HG03520 (cell line): ENCODE results near the gene PNMA8B.
"Not testable (repeated sequence)": the region's sequence is repeated elsewhere in the genome, so short reads cannot be mapped to it uniquely, and the experiment has no call there.

ENCODE experiments used
- ATAC-seq: cut with Tn5 transposase; IDR thresholded peaks from one replicate; pipeline ENCODE4 v1.9.1; 2021; ENCODE audit warnings: mild to moderate bottlenecking, moderate library complexity; ENCODE audit not compliant: unreplicated experiment

The PNMA8B gene

GRCh38 chr19:46514589-46515289, 19.1 kb upstream of the PNMA8B start:
- ATAC-seq, result no peak

DNA sequence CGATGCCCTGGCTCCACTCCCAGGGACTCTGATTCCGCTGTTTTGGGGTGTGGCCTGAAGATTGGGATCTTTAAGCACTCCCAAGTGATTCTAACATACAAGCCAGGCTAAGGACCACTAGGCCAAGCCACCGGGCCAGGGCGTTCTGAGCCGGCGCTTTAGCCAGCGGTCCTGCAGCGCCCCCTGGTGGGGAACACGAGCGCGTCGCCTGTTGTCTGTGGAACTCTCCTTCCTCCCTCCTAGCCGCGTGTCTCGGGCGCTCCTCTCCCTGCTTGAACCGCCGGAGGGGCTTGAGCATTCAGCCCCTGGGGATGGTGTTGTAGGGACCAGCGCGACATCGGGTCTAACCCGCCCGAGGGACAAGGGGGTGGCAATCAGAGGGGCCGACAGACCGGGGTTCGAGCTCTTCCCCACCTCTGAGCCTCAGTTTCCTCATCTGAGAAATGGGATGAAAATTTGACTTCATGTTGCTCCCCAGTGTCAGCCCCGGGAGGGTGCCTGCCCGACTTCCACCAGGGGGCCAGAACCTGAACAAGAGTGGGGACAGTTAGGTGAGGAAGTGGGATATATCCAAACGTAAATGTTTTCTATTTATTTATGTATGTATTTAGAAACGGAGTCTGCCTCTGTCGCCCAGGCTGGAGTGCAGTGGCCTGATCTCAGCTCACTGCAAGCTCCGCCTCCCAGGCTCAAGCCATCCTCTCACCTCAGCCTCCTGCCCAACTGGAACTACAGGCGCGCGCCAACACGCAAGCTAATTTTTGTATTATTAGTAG, 18.0 kb upstream of the PNMA8B start:
- ATAC-seq, result no peak

DNA sequence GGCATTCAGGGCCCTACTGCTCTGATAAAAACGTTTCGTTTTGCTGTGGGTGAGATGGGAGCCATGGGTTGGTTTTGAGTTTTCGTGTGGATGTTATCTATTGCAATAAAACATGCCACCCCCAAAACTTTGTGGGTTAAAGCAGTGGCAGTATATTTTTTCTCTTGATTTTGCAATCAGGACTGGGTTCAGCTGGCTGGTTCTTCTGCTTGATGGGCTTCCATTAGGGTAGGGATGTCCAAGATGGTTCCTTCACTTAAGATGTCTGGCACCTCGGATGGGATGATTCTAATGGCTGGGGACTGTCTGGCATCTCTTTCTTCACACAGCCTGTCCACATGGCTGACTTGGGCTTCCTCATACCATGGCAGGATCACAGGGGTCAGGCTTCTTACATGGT, 15.6 kb upstream of the PNMA8B start:
- ATAC-seq, result no peak

DNA sequence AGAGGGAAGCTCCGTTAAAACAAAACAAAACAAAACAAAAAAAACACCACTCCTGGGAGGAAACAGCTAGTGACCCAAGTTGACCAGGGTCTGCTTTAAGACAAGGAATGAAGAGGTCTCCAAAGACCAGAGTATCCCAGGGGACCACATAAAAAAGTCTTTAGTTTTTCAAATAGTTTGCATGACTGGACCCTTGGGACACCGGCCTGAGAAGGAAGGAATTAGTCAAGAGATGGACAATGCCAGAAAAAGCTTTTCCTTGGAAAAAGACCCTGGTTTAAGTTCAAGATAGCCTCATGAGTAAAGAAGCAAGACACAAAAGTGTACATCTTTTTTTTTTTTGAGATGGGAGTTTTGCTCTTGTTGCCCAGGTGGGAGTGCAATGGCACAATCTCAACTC, 12.5 kb upstream of the PNMA8B start:
- ATAC-seq, result no peak

GRCh38 chr19:46503848-46504453, 8.3 kb upstream of the PNMA8B start:
- ATAC-seq, result no peak

- no peak for ATAC-seq
Measured at GRCh38 chr19:46502891-46503290, 7.2 kb upstream of the PNMA8B start.

DNA sequence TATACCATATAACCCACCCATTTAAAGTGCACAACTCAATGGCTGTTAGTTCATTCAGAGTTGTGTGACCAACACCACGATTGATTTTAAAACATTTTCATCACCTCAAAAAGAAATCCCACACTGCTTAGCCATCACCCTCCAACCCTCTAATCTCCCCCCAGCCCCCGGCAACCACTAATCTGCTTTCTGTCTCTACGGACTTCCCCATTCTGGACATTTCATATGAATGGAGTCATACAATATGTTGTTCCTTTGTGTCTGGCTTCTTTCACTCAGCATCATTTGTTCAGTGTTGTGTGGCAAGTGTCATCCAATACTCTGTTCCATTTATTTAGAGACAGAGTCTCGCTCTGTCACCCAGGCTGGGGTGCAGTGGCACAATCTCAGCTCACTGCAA, 4.0 kb upstream of the PNMA8B start:
- ATAC-seq, result no peak

DNA sequence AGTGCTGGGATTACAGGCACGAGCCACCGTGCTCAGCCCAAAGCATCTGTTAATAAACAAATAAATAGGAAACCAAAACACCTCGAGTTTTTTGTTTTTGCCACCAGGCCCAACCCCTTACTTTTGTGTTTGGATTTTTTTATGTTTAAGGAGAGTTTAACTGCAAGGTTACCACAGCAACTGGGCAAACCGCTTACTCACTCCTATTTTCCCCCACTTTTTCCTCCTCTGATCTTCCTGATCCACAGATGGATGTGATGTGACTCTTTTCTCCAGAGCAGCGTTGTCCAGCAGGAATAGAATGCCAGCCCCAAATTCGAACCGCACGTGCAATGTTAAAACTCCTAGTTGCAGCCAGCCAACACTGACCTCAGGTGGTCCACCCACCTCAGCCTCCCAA, 2.1 kb upstream of the PNMA8B start:
- no peak for ATAC-seq

GRCh38 chr19:46496886-46497285, 1.2 kb upstream of the PNMA8B start:
- ATAC-seq, result not testable (repeated sequence)

- ATAC-seq, result no peak
Measured at GRCh38 chr19:46496304-46496703, 637 bp upstream of the PNMA8B start.

GRCh38 chr19:46494941-46495785, 504 bp downstream of the PNMA8B start:
- no peak for ATAC-seq

DNA sequence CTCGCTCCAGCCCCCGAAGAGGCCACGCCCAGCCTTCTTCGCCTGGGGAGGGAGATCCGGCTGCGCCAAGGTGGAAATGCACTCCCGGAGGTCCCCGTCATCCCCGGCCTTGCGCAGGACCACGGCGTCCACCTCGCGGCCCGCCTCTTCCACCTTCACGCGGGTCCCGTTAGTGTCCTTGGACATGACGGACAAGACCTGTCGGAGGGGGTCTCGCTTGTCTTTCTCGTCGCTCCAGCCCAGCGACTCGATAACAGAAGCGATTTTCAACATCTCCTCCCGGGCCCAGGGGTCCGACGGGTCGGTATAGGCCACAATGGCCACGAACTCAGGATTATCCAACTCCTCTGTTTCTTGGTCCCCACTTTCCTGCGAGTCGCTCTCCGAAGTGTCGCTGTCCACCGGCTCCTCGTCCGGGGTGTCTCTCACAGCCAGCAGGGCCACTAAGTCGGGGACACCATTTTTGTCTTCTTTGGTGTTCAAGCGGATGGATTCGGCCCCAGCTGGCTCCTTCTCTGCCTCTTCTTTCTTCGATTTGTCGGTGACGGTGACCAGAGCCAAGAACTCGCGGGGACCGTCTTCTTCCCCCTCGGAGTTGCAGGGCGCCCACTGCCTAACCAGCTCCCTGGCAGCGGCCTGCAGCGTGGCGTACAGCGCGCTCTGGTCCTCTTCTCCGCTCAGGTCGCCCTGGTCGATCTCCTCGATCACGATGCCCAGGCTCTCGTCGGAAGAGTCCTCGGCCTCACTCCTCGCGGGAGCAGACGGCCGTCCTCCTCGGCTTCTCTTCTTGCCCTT, 1.3 kb downstream of the PNMA8B start:
- no peak for ATAC-seq

DNA sequence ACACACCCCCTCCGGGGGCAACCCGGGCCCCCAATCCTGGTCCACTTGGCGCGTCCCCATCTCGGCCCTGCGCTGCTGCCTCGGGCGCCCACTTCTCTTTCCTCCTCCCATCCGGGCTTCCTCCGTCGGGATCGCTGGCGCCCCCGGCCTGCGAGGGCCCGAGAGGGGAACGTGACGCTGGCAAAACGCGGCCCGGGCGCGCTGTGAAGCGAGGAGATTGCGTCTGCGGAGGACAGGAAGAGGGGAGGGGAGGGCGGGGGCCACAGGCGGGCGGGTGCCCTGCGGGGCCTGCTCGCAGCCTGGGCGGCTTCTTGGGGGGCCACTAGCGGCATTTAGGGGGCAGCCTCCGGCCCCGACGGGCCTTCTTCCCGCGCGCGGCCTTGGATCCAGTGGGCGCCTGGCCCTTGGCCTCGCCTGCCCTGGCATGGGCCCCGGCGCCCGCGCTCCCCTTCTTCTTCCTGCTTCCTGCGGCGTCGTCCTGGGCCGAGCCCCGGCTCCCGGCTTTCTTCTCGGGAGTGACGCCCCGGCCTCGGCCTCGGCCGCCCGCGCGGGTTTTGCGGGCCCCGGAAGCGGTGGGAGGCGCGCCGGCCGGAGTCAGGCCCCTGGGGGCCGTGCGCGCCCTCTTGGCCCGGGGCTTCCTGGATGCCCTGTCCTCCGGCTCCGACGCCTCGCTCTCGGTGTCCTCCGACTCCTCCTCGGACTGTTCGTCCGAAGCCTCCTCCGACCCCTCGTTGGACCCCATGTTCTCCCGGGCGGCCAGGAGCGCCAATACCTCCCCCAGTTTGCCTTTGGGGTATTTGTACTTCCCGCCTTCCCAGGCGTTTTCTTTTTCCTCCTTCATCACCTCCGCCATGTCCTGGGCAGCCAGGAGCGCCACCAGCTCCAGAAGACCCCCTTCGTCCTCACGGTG, 2.2 kb downstream of the PNMA8B start:
- no peak for ATAC-seq

DNA sequence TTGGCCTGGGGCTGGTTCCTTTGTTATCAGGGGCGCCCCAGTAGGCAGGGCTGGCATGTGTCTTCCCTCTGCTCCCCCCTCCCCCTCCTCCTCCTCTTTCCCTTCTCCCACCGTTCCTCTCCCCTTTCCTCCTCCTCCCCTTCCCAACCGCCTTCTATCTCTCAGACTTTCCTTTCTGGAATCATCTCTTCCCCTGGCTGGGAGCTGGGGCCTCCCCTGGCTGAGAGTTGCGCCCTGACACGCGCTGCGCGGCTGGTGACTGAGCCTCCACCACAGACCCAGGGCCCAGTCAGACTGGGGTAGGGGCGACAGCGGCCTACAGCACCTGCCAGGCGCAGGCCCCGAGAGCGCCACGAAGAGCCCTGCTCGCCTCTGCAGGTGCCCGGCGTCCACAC, 2.8 kb downstream of the PNMA8B start:
- ATAC-seq, result no peak

DNA sequence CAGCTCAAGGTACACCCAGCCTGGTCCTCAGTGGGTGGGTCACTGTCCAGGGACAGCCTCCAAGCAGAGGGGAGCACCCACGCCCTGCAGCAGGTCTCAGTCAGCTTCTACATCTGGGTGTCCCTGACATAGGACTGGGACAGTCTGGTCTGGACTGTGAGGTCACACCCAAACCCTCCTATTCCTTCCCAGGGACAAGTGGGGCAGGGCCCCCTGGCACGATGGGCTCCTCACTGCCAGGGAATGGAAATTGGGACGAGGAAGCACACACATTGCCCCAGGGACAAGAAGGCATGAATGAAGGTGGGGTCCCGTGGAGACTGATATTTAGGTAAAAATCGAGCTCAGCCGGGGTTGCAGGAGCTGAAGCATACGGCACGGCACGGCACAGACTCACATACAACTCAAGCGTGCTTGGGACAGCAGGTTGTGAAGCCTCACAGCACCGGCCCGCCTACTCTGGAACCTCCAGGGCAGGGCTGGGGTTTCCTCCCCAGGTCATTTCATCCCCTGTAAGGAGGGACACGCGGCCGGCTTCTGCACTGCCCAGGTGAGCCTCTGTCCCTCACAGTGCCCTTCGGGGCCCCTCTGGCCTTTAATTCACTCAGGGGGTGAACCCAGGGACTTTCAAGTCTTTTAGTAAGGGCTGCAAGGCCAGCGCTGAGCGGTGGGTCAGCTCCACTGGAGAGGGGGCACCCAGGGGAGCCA, 3.5 kb downstream of the PNMA8B start:
- ATAC-seq, result no peak

GRCh38 chr19:46490774-46491173, 4.9 kb downstream of the PNMA8B start:
- ATAC-seq, result no peak

- no peak for ATAC-seq
Measured at GRCh38 chr19:46489445-46490272, 6.0 kb downstream of the PNMA8B start.

DNA sequence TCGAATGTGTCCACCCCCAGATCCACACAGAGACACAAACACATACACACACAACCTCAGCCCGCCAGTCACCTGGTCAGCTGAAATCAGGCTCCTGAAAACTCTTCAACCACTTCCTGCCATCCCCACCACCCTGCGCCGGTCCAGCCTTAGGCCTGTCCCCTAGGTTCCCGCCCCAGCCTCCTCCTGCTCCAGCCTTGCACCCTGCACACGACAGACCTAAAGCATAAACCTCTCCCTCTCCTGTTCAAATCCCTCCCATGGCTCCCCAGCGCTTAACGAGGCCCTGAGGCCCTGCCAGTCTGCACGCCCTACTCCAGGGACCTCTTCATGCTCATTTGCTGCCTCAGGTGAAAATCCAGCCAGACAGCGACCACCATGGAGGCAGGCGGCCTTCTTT, 7.1 kb downstream of the PNMA8B start:
- no peak for ATAC-seq
